8988T (cell line): ENCODE results near the gene TPRN.
A peak's percentile ranks its signal among the peaks of the same experiment; 100 is the strongest.

Experiments used
- DNase-seq: peaks from one replicate; pipeline ENCODE4 v3.0.0; 2011

Gene TPRN

DNA sequence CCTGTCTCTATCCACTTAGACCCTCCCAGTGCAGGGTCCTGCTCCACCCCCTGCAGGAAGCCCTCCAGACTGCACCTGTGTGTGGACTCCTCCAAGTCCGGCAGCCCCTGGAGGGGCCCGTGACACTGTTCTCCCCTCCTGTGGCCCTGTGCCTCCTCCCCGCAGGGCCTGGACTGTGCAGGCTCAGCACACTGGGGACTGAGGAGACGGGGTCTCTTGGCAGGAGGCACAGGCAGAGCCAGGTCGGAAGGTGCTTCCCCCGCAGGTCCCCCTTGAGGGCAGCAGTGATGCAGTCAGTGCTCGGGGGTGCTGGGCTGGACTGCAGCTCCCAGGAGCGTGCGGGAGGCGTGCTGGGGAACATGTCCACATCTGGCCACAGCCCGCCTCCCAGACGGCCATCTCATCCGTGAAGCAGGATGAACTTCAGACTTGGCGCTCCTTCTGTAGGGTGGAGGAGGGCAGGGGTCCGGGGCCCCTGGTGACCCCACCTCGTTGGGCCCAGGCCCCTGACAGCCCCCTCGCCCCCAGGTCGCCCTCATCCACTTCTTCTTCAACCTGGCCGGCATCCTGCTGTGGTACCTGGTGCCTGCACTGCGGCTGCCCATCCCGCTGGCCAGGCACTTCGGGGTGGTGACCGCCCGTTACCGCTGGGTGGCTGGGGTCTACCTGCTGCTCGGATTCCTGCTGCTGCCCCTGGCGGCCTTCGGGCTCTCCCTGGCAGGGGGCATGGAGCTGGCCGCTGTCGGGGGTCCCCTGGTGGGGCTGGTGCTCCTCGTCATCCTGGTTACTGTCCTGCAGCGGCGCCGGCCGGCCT lies 35.1 kb upstream of the TPRN start:
- no peak for DNase-seq

DNA sequence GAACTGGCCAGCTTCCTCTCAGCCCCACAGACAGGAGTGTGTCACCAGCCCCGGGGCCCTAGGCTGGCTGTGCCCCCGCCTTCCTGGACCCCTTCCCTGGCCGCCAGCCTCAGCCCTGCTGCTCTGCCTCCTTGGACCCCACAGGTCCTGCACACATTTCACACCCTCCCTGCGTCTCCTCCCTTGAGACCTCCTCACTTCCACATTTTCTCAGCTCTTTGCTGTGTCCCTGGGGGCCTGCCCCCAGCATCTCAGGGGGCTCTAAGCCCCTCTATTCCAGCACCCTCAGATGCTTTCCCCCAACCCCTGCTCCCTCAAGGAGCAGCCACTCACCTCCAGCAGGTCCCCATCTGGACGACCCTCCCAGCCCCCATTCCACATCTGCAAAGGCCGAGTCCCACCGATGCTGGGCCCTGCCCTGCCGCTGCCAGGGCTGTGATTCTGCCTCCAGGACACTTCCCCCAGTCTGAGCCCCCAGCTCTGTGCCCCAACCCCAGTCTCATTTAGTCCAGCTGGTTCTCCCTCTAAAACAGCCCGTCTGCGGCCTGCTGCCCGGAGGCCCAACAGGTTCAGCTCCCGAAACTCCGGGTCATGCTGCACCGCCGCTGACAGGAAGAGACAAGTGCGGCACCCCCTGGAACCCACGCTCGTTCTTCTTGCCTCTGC lies 34.4 kb upstream of the TPRN start:
- no peak for DNase-seq

DNA sequence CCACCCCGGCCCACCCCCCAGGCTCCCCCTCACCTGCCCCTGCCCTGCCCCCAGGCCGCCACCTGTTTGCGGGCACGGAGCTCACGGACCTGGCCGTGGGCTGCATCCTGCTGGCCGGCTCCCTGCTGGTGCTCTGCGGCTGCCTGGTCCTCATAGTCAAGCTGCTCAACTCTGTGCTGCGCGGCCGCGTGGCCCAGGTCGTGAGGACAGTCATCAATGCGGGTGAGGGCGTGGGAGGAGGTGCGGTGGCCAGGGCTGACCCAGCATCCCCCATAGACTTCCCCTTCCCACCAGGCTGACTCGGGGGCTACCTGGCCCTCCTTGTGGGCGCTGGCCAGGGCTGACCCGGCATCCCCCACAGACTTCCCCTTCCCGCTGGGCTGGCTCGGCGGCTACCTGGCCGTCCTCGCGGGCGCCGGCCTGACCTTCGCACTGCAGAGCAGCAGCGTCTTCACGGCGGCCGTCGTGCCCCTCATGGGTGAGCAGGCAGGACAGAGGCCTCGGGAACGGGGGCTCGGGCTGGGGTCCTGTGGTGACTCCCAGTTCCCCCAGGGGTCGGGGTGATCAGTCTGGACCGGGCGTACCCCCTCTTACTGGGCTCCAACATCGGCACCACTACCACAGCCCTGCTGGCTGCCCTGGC lies 33.6 kb upstream of the TPRN start:
- no peak for DNase-seq

DNA sequence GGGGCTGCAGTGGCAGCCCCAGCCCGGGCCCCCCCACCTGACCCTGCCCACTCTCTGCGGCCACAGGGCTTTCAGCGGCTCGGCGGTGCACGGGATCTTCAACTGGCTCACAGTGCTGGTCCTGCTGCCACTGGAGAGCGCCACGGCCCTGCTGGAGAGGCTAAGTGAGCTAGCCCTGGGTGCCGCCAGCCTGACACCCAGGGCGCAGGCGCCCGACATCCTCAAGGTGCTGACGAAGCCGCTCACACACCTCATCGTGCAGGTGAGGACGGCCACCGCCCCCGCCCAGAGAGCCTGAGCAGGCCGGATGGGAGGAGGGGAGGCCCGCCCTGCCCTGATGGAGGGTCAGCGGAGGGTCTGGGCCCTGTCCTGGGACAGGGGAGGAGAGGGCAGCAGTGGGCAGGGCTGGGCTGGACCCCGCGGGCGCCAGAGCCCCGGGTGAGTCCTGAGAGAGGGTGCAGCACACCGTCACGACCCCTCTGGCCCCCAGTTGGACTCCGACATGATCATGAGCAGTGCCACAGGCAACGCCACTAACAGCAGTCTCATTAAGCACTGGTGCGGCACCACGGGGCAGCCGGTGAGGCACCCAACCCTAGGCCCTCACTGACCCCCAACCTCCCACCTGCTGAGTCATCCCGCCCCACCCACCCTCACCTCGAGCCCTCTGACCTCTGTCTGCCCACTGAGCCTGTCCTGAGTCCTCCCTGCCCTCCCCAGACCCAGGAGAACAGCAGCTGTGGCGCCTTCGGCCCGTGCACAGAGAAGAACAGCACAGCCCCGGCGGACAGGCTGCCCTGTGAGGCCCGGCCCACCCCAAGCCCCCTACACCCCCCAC lies 32.8 kb upstream of the TPRN start:
- no peak for DNase-seq

DNA sequence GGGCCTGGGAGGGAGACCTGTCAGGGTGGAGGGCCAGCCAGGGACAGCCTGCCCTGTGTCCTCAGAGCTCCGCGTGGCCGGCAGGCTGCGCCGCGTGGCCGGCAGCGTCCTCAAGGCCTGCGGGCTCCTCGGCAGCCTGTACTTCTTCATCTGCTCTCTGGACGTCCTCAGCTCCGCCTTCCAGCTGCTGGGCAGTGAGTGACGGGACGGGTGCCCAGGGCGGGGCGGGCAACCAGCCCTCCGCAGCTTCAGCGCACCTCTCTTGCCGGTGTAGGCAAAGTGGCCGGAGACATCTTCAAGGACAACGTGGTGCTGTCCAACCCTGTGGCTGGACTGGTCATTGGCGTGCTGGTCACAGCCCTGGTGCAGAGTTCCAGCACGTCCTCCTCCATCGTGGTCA lies 32.0 kb upstream of the TPRN start:
- DNase-seq = no peak

DNA sequence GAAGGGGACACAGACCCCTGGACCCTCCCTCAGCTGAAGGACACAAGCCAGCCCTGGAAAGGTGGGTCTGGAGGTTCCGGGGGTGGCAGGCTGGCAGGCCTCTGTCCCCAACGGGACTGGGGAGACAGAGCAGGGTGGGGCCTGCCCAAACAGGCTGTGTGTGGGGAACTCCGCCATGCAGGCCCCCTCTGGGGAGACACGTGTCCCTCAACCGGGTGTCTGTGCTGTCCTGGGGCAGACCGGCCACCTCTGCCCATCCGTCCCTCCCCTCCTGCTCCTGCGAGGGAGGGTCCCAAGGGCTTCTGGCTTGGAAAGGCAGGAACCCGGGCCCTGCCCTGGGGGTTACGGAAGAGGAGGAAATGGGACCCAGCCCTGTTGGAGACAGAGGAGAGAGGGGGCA lies 31.6 kb upstream of the TPRN start:
- DNase-seq = no peak

DNA sequence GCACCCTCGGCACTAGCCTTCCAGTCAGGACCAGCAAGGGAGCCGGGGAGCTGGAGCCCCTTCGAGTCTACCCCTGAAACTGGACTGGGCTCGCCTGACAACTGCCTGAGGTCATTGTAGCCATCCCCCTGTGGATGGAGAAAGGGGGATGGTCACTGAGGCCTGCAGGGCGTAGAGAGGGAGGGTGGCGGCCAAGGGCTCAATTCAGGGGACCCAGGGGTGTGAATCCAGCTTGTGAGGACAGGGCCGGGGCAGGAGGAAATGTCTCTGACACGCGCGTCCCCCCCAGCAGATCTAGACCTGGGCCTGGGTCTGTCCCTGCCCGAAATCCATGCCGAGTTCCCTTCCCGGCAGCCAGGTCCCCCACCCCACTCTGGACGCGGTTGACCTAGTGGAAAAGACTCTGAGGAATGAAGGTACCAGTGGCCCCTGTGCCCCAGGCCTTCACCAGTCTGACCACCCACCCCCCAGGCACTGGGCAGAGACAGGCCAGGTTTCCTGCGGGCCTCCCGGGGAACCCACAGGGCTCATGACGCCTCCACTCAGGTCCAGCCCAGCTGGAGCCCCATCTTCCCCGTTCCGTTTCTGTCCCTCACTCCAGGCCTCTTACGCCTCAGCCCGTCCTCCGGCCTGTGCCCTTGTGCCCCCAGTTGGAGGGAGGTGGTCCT lies 31.0 kb upstream of the TPRN start:
- DNase-seq = no peak

DNA sequence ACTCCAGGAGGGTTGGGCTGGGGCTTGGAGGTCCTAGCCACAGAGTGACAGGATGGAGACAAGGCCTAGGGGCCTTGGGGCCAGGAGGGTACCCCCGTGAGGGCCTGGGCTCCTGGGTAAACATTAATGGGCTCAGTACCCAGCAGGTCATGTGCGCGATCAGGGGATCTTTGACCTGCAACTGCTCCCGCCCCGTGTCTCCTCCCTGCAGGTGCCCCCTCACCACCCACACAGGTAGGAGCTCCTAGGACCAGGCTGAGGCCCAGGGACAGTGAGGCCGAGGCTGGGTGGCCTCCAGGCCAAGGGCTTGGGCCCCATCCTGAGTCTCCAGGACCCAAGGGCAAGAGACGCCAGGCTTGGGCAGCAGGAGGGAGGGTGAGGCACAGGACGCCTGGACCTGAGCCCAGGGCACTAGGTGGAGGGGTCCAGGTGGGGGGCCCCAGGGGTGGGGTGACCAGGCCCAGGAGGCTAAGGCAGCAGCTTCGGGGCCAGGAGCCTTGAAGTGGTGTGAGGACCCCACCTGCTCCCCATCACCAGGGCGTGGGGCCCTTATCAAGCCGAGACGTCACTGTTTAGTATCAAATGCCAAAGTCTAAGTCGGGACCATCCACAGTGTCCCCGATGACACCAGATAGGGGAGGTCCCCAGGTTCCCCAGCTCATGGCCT lies 30.3 kb upstream of the TPRN start, which contains the start of gene SLC34A3:
Gene SLC34A3 (plus strand): TSS at position 197 of the 667 bp plus-strand sequence. CDS start 802 bp downstream, outside the sequence.
- no peak for DNase-seq

DNA sequence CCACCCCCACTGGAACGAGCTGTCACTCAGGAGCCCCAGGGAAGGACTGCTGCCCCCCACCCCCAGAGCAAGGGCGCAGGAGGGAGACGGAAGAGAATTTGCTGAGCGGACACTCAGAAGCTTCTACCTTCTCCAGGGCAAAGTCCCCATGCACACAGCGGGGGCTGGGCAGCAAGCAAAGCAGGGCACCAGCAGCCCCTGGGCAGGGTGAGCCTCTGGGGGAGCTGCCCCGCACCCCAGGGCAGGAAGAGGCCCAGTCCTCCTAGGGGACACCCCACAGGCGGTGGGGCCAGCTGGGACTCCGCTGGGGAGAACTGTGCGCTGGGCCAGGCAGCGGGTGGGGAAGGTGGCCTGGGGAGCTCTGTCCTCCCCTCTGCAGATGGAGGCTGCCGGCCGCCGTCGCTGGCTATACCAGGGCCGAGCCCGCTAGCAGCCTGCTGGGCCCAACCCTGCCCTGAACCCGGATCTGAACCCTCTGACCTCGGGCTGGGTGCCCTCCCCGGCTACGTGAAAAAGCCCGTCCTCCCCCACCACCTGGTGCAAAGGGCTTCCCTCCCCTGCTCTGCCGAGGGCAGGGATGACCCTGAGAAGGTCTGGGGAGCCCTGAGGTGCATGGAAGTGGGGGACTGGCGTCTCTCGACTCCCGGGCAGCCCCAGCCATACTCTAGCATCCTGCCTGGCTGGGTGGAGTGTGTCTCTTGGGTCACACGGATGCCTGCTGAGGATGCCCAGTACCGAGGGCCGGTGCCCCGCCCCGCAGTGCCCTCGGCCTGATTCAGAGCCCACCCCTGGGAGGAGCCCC lies 29.6 kb upstream of the TPRN start:
- DNase-seq = no peak

DNA sequence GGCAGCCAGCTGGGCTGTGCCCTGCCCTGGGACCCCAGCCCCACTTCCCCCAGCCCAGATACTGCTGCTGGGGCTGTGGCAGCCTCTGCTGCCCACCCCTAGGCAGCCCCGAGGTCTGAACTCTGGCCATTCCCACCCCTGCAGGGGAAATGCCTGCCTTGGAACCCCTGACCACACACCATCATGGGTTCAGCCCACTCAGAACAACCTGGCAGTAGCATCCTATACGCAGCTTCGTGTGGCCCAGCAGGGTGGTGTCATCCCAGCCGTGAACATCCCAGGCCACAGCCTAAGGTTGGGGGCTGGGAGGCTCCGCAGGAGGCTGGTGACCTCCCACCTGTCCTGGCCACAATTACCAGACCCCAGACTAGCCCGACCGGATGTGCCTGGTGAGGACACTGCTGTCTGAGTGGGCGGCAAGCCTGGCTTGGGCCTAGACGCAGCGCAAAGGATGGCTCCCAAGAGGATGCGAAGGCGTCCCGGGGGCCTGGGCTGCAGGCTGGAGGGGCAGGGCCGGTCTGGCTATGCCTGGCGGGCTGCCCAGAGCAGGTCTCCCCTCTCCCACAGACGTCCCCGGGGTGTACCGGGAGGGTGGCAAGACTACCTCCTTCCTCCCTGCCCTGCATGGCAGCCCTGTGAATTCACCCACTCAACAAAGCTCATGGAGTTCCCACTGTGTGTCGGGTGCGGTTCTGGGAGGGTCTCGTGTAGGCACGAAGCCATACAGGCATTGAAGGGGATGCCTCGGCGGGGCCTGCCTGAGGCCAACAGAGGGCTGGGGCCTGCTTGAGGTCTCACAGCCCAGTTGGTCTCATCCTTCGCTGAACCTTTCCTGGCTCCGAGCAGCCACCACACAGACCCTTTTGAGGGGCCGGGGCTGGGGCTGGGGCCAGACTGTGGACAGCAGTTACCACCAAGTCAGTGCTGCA lies 28.7 kb upstream of the TPRN start:
- DNase-seq = no peak

DNA sequence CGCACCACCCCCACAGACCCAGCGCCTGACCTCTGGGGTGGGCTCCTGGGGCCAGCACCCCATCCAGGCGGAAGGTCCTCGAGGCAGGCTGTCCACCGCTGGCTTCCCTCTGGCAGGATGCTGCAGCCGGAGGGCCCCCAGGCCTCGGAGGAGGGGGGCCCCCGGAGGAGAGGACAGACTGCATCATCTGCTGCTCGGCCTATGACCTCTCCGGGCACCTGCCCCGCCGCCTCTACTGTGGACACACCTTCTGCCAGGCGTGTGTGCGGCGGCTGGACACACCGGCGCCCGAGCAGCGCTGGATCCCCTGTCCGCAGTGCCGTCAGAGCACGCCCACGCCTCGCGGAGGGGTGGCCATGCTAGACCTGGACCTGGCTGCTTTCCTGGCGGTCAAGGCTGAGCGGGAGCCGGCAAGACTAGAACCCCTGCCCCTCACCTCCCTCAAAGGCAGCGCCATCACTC lies 28.0 kb upstream of the TPRN start:
- DNase-seq = no peak

DNA sequence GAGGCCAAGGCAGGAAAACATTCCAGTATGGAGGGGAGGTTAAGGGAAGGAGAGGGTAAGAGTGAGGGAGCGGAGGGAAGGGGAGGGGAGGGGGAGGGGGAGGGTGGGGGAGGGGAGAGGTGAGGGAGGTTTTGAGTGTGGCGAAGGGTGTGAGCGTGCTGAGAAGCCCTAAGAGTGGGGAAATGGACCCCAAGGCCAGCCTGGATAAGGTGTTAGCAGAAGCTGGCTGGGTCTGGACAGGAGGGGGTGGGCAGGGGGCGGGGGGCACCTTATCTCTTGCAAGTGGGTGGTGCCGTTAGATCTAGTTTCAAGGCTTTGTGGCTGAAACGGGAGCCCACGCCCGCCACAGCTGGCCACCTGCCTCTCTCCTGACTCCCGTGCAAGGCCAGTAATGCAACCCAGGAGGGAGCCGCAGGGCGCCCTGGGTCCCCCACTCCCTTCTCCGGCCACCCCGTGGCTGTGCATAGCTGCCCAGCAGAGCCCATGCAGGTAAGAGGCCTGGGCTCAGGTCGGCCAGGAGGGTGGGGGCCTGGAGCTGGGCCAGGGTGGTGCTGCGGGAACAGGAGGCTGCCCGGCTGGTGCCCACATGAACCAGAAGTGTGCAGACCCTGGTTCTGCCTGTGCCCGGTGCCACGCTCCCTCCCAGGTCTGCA lies 27.4 kb upstream of the TPRN start:
- no peak for DNase-seq

DNA sequence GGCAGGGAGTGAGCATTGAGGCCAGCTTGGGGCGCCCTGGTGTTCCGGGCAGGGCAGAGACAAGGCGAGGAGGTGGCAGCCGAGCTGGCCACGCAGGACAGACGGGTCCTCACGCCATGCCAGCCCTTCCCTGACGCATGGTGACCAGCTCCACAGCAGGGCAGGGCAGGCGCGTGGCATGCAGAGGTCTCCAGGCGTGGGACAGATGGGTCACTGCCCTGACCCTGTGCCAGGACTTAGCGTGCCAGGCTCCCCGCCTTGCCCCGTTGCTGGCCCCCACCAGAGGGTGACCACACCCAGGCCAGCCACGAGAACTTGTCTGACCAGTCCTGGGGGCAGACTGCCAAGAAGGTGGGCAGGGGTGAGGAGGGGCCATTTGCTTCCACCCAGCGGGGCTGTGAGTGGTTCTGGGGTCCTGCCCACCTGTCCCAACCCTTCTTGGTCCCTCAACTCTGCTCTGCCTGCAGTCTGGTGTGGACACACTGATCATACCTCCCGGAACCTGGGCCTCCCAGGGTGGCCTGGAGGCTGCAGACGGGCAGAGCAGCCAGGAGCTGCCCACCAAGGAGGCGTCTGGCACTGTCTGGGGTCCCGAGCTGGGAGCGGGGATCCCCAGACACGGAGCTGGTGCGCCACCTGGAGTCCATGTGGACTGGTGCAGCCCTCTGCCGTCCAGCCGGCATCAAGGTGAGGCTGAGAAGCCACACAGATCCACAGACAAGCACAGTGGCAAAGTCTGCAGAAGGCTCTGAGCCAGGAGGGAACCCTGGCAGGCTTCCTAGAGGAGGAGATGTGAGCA lies 26.7 kb upstream of the TPRN start, which contains the start of gene RNF224:
Gene RNF224 (plus strand): TSS at position 449 of the 799 bp plus-strand sequence. CDS start 834 bp downstream, outside the sequence.
- DNase-seq = peak; percentile 98

DNA sequence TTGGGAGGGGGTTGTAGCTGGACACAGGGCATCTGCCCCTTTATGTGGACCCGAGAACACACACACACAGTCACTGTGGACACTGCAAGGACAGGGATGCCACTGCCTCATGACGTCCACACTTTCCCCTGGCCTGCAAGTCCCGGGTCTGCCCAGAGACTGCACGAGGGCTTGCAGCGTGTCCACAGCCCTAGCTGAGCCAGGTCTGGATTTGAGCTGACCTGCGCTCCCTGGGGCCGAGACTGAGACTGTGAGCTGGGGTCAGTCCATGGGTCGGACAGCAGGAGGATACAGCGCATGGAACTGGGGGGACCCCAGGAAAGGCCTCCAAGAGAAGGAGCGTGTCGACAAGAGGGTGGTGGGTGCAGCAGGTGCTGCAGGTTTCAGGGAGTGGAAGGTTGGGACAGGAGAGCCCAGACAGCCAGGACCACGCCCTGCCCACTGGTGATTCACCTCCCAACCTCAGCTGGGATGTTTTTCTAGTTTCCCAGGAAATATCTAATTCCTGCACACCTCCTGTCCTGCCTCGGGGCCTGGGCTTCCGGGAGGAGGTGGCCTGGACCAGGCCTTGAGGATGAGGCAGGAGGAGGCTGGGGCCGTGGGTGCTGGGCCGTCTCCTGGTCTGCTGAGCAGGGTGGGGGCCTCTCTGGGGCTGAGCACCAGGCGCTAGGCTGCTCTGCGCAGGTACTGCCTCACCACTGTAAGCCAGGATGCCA lies 26.0 kb upstream of the TPRN start:
- no peak for DNase-seq

DNA sequence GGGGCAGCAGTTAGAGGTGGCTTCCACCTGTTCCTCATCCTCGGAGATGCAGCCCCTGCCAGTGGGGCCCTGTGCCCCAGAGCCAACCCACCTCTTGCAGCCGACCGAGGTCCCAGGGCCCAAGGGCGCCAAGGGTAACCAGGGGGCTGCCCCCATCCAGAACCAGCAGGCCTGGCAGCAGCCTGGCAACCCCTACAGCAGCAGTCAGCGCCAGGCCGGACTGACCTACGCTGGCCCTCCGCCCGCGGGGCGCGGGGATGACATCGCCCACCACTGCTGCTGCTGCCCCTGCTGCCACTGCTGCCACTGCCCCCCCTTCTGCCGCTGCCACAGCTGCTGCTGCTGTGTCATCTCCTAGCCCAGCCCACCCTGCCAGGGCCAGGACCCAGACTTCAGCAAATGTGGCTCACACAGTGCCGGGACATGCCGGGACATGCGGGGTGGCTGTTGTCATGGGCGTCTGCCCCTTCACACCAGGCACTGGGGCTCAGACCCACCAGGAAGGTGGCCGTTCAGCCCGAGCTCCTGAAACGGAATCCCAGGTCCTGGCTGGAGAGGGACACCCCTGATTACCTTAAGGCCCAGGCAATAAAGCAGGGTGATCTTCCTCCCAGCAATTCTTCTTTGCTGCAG lies 25.3 kb upstream of the TPRN start:
- DNase-seq = no peak

DNA sequence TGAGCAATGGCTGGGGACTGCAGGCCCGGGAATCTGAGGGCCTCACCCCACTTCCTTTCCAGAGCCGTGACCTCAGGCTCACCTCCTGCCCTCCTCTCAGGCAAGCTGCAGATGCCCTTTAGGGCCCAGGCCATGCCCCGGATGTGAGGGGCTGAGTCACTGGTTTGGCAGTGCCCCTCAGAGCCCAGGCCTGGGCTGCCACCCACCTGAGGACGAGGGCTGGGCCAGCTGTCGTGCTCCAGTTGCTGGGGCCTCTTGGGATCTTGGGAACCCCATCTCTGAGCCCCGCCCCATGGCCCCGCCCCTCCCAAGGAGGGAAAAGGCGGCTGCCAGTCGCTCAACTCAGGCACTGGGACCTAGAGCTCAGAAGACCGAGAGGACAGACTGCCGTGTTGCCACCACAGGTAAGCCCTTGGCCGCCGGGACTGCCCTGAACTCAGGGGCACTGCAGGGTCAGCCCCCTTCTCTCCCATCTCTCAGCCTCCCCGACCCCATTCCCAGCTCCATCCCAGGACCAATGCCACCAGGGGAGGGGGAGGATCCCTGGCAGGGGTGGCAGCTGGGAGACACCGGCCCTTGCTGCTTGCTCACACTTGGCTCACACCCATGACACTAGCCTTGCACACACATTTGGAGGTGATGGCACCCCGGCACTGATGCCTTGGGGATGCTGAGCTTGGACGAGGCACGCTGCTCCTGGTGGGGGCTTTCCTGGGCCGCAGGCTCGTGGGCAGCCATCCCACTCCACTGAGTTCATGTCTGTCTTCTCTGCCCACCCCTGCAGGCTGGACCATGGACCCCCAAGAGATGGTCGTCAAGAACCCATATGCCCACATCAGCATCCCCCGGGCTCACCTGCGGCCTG lies 24.5 kb upstream of the TPRN start, which contains the start of gene CYSRT1:
Gene CYSRT1 (plus strand): TSS at position 345 of the 865 bp plus-strand sequence. CDS start 448 bp downstream, at position 793.
- no peak for DNase-seq
